ENCODE results near the gene PLCXD3. TPM values are rescaled to one million over a fixed set of nuclear protein-coding genes. Genes with fewer than 3 reads are reported as not detected.

Gene PLCXD3
- total RNA-seq, 1 donor from 2014 or later: 2.6 TPM

- no peak for TF ChIP-seq CTCF (IDR thresholded peaks at IDR 0.05)
Measured at GRCh38 chr5:41291323-41291722, 219.1 kb downstream of the PLCXD3 start.

GRCh38 chr5:41290810-41291209 lies 219.6 kb downstream of the PLCXD3 start:
- no peak overlapping the region for H3K27ac ChIP-seq
- no peaks in the 10 kb centered on the region for H3K9me3 ChIP-seq
- TF ChIP-seq CTCF (IDR thresholded peaks at IDR 0.05): no peak
- H3K27me3 ChIP-seq: no peaks in the 10 kb centered on the region
- intact Hi-C loops (cut with DNase I): no loop called here
- no peak overlapping the region for H3K4me3 ChIP-seq
- no peaks in the 10 kb centered on the region for H3K4me1 ChIP-seq
- ATAC-seq: no peak
- no peak for DNase-seq
- H3K36me3 ChIP-seq: no peaks in the 10 kb centered on the region

More at GRCh38 chr5:41291323-41291722, 219.1 kb downstream of the PLCXD3 start:
- Histone ChIP-seq H3K4me1 (no peaks in the 10 kb centered on the region), H3K27ac (no peak overlapping the region), H3K9me3 (no peaks in the 10 kb centered on the region), H3K27me3 (no peaks in the 10 kb centered on the region), H3K36me3 (no peaks in the 10 kb centered on the region), H3K4me3 (no peak overlapping the region)
- no peak for DNase-seq
- intact Hi-C loops (cut with DNase I): no loop called here
- ATAC-seq: no peak

GRCh38 chr5:41289970-41290464 lies 220.4 kb downstream of the PLCXD3 start:
- Histone ChIP-seq H3K36me3 (no peaks in the 10 kb centered on the region), H3K4me3 (no peak overlapping the region), H3K4me1 (no peaks in the 10 kb centered on the region), H3K9me3 (no peaks in the 10 kb centered on the region), H3K27ac (no peak overlapping the region), H3K27me3 (no peaks in the 10 kb centered on the region)
- ATAC-seq: peak; percentile 30
- intact Hi-C loops (cut with DNase I): no loop called here
- no peak for TF ChIP-seq CTCF (IDR thresholded peaks at IDR 0.05)
- no peak for DNase-seq

- ATAC-seq: no peak
- H3K36me3 ChIP-seq: no peaks in the 10 kb centered on the region
- no peaks in the 10 kb centered on the region for H3K27me3 ChIP-seq
- no peak for TF ChIP-seq CTCF (IDR thresholded peaks at IDR 0.05)
- no peak overlapping the region for H3K27ac ChIP-seq
- no peak for DNase-seq
- no peak overlapping the region for H3K4me3 ChIP-seq
- no peaks in the 10 kb centered on the region for H3K9me3 ChIP-seq
- intact Hi-C loops (cut with DNase I): no loop called here
- H3K4me1 ChIP-seq: no peaks in the 10 kb centered on the region
Measured at GRCh38 chr5:41286696-41287095, 223.7 kb downstream of the PLCXD3 start.

GRCh38 chr5:41286165-41286564 lies 224.2 kb downstream of the PLCXD3 start:
- TF ChIP-seq CTCF (IDR thresholded peaks at IDR 0.05): no peak
- H3K4me1 ChIP-seq: no peaks in the 10 kb centered on the region
- no peaks in the 10 kb centered on the region for H3K9me3 ChIP-seq
- DNase-seq (no peak), ATAC-seq (no peak)
- H3K27ac ChIP-seq: no peak overlapping the region
- H3K4me3 ChIP-seq: no peak overlapping the region
- intact Hi-C loops (cut with DNase I): no loop called here
- H3K36me3 ChIP-seq: no peaks in the 10 kb centered on the region
- no peaks in the 10 kb centered on the region for H3K27me3 ChIP-seq

GRCh38 chr5:41284938-41285337 lies 225.5 kb downstream of the PLCXD3 start:
- DNase-seq (no peak), ATAC-seq (no peak)
- Histone ChIP-seq H3K4me3 (no peak overlapping the region), H3K36me3 (no peaks in the 10 kb centered on the region), H3K9me3 (no peaks in the 10 kb centered on the region), H3K4me1 (no peaks in the 10 kb centered on the region), H3K27me3 (no peaks in the 10 kb centered on the region), H3K27ac (no peak overlapping the region)
- no peak for TF ChIP-seq CTCF (IDR thresholded peaks at IDR 0.05)
- intact Hi-C loops (cut with DNase I): no loop called here

All from upper lobe of right lung (tissue), 1 donor.